Mesothelial cell of epicardium (in vitro differentiated cells): ENCODE measurements around the gene F9. TPM values are rescaled to one million over a fixed set of nuclear protein-coding genes. Genes with fewer than 3 reads are reported as not detected.

Experiments used
- DNase-seq, 2 experiments: peaks; one replicate each; pipeline ENCODE4 v3.0.0; 2021; ENCODE audit warnings: low spot score in 2 of 2; ENCODE audit not compliant: unreplicated experiment in 2 of 2
- H3K27ac Mint-ChIP-seq: 2 replicates; pipeline ENCODE4 v1.8.0; 2021; ENCODE audit warnings: mixed read lengths
- H3K27me3 Mint-ChIP-seq: 2 replicates; pipeline ENCODE4 v1.8.0; 2021; ENCODE audit warnings: low read depth, mixed read lengths
- H3K36me3 Mint-ChIP-seq: 2 replicates; pipeline ENCODE4 v1.8.0; 2021; ENCODE audit warnings: mixed read lengths
- H3K4me1 Mint-ChIP-seq: 2 replicates; pipeline ENCODE4 v1.8.0; 2021; ENCODE audit warnings: mixed read lengths
- H3K4me3 Mint-ChIP-seq: 2 replicates; pipeline ENCODE4 v1.8.0; 2021; ENCODE audit warnings: mild to moderate bottlenecking, moderate library complexity, mixed read lengths
- H3K9me3 Mint-ChIP-seq: 2 replicates; pipeline ENCODE4 v1.8.0; 2021; ENCODE audit warnings: mixed read lengths
- CTCF ChIP-seq: fragments of 200-600 bp; sonication (generic); IDR thresholded peaks from one replicate; pipeline ENCODE4 v1.5.0; 2021; ENCODE audit warnings: antibody characterized with exemption; ENCODE audit not compliant: unreplicated experiment
- total RNA-seq: library from RNA; stranded (reverse); gene quantifications from 3 replicates; pipeline ENCODE4 v1.2.1, GENCODE V29; 2021

The F9 gene
- total RNA-seq, 1 donor from 2014 or later = not detected

GRCh38 chrX:139560221-139560620 is 29.7 kb downstream of the F9 start:
- no peak for DNase-seq
- Mint-ChIP-seq H3K27me3 (no peaks in the 10 kb centered on the region), H3K27ac (no peak overlapping the region), H3K4me1 (no peaks in the 10 kb centered on the region), H3K36me3 (no peaks in the 10 kb centered on the region), H3K4me3 (no peak overlapping the region), H3K9me3 (no peaks in the 10 kb centered on the region)
- no peak for TF ChIP-seq CTCF

- H3K9me3 Mint-ChIP-seq = no peaks in the 10 kb centered on the region
- no peaks in the 10 kb centered on the region for H3K36me3 Mint-ChIP-seq
Measured at GRCh38 chrX:139563251-139563650, 32.7 kb downstream of the F9 start.

GRCh38 chrX:139566981-139567380 is 36.4 kb downstream of the F9 start:
- no peak for TF ChIP-seq CTCF
- H3K36me3 Mint-ChIP-seq = no peaks in the 10 kb centered on the region
- H3K4me1 Mint-ChIP-seq = no peaks in the 10 kb centered on the region
- H3K4me3 Mint-ChIP-seq = no peak overlapping the region
- no peaks in the 10 kb centered on the region for H3K9me3 Mint-ChIP-seq
- H3K27me3 Mint-ChIP-seq = peaks cover 4% of the 10 kb centered on the region
- no peak for DNase-seq
- no peak overlapping the region for H3K27ac Mint-ChIP-seq

More at GRCh38 chrX:139563251-139563650, 32.7 kb downstream of the F9 start:
- Mint-ChIP-seq H3K27ac (no peak overlapping the region), H3K4me3 (no peak overlapping the region), H3K27me3 (no peaks in the 10 kb centered on the region), H3K4me1 (no peaks in the 10 kb centered on the region)
- DNase-seq = no peak
- no peak for TF ChIP-seq CTCF

GRCh38 chrX:139581068-139581467 is 50.5 kb downstream of the F9 start:
- Mint-ChIP-seq H3K27ac (no peak overlapping the region), H3K4me3 (no peak overlapping the region), H3K27me3 (peaks cover 1% of the 10 kb centered on the region), H3K9me3 (peaks cover 5% of the 10 kb centered on the region), H3K36me3 (no peaks in the 10 kb centered on the region), H3K4me1 (no peaks in the 10 kb centered on the region)
- DNase-seq = no peak
- no peak for TF ChIP-seq CTCF

GRCh38 chrX:139585613-139586012 is 55.1 kb downstream of the F9 start:
- no peak overlapping the region for H3K4me3 Mint-ChIP-seq

More at GRCh38 chrX:139585613-139586012, 55.1 kb downstream of the F9 start:
- Mint-ChIP-seq H3K27ac (no peak overlapping the region), H3K9me3 (peaks cover 9% of the 10 kb centered on the region), H3K27me3 (peaks cover 1% of the 10 kb centered on the region), H3K4me1 (no peaks in the 10 kb centered on the region), H3K36me3 (no peaks in the 10 kb centered on the region)
- TF ChIP-seq CTCF = no peak
- no peak for DNase-seq
